ENCODE results near the gene TXNL1. TPM values are rescaled to one million over a fixed set of nuclear protein-coding genes. Genes with fewer than 3 reads are reported as not detected.

Gene TXNL1
- total RNA-seq, 1 experiment from 2014 or later = 72.8 TPM

DNA sequence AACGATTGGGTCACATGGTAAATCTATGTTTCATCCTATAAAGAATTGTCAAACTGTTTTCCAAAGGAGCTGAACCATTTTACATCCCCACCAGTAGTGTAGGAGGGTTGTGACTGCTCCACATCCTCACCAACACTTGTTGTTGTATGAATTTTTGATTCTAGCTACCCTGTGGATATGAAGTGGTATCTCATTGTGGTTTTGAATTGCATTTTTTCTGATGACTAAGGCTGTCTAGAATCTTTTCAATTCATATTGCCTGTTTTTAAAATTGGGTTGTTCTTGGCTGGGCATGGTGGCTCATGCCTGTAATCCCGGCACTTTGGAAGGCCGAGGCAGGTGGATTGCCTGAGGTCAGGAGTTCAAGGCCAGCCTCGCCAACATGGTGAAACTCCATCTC is 44.5 kb downstream of the TXNL1 start (continued):
- TF ChIP-seq PRRX2 (CRISPR knock-in tag; IDR thresholded peaks at IDR 0.05) (no peak), TEAD4 (CRISPR knock-in tag; IDR thresholded peaks at IDR 0.05) (no peak), SMAD4 (CRISPR knock-in tag; IDR thresholded peaks at IDR 0.05) (no peak), ATF2 (CRISPR knock-in tag; IDR thresholded peaks at IDR 0.05; ENCODE audit: borderline replicate concordance, low read depth) (no peak), AR (CRISPR knock-in tag; IDR thresholded peaks at IDR 0.05) (no peak)
- TF ChIP-seq, protein P1, sequence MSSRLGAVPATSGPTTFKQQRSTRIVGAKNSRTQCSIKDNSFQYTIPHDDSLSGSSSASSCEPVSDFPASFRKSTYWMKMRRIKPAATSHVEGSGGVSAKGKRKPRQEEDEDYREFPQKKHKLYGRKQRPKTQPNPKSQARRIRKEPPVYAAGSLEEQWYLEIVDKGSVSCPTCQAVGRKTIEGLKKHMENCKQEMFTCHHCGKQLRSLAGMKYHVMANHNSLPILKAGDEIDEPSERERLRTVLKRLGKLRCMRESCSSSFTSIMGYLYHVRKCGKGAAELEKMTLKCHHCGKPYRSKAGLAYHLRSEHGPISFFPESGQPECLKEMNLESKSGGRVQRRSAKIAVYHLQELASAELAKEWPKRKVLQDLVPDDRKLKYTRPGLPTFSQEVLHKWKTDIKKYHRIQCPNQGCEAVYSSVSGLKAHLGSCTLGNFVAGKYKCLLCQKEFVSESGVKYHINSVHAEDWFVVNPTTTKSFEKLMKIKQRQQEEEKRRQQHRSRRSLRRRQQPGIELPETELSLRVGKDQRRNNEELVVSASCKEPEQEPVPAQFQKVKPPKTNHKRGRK (CRISPR knock-in tag; IDR thresholded peaks at IDR 0.05; ENCODE audit: borderline replicate concordance) = no peak
- TF ChIP-seq, protein P2, sequence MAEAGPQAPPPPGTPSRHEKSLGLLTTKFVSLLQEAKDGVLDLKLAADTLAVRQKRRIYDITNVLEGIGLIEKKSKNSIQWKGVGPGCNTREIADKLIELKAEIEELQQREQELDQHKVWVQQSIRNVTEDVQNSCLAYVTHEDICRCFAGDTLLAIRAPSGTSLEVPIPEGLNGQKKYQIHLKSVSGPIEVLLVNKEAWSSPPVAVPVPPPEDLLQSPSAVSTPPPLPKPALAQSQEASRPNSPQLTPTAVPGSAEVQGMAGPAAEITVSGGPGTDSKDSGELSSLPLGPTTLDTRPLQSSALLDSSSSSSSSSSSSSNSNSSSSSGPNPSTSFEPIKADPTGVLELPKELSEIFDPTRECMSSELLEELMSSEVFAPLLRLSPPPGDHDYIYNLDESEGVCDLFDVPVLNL (CRISPR knock-in tag; IDR thresholded peaks at IDR 0.05; ENCODE audit: borderline replicate concordance, low read depth) = no peak
- TF ChIP-seq, protein P3, sequence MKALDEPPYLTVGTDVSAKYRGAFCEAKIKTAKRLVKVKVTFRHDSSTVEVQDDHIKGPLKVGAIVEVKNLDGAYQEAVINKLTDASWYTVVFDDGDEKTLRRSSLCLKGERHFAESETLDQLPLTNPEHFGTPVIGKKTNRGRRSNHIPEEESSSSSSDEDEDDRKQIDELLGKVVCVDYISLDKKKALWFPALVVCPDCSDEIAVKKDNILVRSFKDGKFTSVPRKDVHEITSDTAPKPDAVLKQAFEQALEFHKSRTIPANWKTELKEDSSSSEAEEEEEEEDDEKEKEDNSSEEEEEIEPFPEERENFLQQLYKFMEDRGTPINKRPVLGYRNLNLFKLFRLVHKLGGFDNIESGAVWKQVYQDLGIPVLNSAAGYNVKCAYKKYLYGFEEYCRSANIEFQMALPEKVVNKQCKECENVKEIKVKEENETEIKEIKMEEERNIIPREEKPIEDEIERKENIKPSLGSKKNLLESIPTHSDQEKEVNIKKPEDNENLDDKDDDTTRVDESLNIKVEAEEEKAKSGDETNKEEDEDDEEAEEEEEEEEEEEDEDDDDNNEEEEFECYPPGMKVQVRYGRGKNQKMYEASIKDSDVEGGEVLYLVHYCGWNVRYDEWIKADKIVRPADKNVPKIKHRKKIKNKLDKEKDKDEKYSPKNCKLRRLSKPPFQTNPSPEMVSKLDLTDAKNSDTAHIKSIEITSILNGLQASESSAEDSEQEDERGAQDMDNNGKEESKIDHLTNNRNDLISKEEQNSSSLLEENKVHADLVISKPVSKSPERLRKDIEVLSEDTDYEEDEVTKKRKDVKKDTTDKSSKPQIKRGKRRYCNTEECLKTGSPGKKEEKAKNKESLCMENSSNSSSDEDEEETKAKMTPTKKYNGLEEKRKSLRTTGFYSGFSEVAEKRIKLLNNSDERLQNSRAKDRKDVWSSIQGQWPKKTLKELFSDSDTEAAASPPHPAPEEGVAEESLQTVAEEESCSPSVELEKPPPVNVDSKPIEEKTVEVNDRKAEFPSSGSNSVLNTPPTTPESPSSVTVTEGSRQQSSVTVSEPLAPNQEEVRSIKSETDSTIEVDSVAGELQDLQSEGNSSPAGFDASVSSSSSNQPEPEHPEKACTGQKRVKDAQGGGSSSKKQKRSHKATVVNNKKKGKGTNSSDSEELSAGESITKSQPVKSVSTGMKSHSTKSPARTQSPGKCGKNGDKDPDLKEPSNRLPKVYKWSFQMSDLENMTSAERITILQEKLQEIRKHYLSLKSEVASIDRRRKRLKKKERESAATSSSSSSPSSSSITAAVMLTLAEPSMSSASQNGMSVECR (CRISPR knock-in tag; IDR thresholded peaks at IDR 0.05; ENCODE audit: borderline replicate concordance) = no peak
- TF ChIP-seq, protein P4, sequence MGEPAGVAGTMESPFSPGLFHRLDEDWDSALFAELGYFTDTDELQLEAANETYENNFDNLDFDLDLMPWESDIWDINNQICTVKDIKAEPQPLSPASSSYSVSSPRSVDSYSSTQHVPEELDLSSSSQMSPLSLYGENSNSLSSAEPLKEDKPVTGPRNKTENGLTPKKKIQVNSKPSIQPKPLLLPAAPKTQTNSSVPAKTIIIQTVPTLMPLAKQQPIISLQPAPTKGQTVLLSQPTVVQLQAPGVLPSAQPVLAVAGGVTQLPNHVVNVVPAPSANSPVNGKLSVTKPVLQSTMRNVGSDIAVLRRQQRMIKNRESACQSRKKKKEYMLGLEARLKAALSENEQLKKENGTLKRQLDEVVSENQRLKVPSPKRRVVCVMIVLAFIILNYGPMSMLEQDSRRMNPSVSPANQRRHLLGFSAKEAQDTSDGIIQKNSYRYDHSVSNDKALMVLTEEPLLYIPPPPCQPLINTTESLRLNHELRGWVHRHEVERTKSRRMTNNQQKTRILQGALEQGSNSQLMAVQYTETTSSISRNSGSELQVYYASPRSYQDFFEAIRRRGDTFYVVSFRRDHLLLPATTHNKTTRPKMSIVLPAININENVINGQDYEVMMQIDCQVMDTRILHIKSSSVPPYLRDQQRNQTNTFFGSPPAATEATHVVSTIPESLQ (CRISPR knock-in tag; IDR thresholded peaks at IDR 0.05) = no peak

GRCh38 chr18:56580026-56580425 is 58.4 kb downstream of the TXNL1 start:
- Mint-ChIP-seq H3K27me3 (ENCODE audit: low read depth) (no peaks in the 10 kb centered on the region), H3K27ac (no peak overlapping the region), H3K36me3 (no peaks in the 10 kb centered on the region), H3K4me1 (peaks cover 18% of the 10 kb centered on the region), H3K4me3 (no peak overlapping the region), H3K9me3 (no peaks in the 10 kb centered on the region; the same call in 1 of the 2 replicates)
- ATAC-seq (no peak), DNase-seq (ENCODE audit: low spot score) (no peak)
- POLR2A ChIA-PET = no interaction called here
- TF ChIP-seq ZNF219 (CRISPR knock-in tag; IDR thresholded peaks at IDR 0.05; ENCODE audit: borderline replicate concordance) = no peak
- TF ChIP-seq, protein P5, sequence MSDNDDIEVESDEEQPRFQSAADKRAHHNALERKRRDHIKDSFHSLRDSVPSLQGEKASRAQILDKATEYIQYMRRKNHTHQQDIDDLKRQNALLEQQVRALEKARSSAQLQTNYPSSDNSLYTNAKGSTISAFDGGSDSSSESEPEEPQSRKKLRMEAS (CRISPR knock-in tag; IDR thresholded peaks at IDR 0.05) = no peak
- TF ChIP-seq CREM (CRISPR knock-in tag; IDR thresholded peaks at IDR 0.05) = no peak
- no peak for TF ChIP-seq SMAD4 (CRISPR knock-in tag; IDR thresholded peaks at IDR 0.05)
- TF ChIP-seq SMAD3 (CRISPR knock-in tag; IDR thresholded peaks at IDR 0.05; ENCODE audit: borderline replicate concordance) = no peak
- TF ChIP-seq, protein P6, sequence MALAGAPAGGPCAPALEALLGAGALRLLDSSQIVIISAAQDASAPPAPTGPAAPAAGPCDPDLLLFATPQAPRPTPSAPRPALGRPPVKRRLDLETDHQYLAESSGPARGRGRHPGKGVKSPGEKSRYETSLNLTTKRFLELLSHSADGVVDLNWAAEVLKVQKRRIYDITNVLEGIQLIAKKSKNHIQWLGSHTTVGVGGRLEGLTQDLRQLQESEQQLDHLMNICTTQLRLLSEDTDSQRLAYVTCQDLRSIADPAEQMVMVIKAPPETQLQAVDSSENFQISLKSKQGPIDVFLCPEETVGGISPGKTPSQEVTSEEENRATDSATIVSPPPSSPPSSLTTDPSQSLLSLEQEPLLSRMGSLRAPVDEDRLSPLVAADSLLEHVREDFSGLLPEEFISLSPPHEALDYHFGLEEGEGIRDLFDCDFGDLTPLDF (CRISPR knock-in tag; IDR thresholded peaks at IDR 0.05) = no peak
- TF ChIP-seq GABPB1 (CRISPR knock-in tag; IDR thresholded peaks at IDR 0.05) = no peak
- TF ChIP-seq SP1 (CRISPR knock-in tag; conservative IDR thresholded peaks at IDR 0.05) = no peak
- CTCF ChIA-PET = no interaction called here

Data from WTC11 (cell line).